Thoracic aorta (tissue), 2 donors: ENCODE results near the gene PRICKLE3. TPM values are rescaled to one million over a fixed set of nuclear protein-coding genes. Genes with fewer than 3 reads are reported as not detected.
"Not testable (repeated sequence)": the region's sequence is repeated elsewhere in the genome, so short reads cannot be mapped to it uniquely, and the experiment has no call there.

Experiments
- ATAC-seq: fragments of 150-250 bp; one replicate; pipeline ENCODE4 v1.8.0; 2017; ENCODE audit warnings: low read depth; ENCODE audit not compliant: insufficient number of reproducible peaks, low FRiP score
- DNase-seq: peaks from one replicate; pipeline ENCODE4 v3.0.0-alpha.2; 2020; ENCODE audit warnings: low spot score
- H3K27ac ChIP-seq, 2 donors: fragments of 200-600 bp; sonication (generic); 1 replicate in 1 of 2; 2 replicates in 1 of 2; pipeline ENCODE4 v1.5.1; 2016; ENCODE audit warnings: mild to moderate bottlenecking in 2 of 2, moderate library complexity in 2 of 2
- H3K27me3 ChIP-seq: fragments of 200-600 bp; sonication (generic); replicated peaks from 2 replicates; pipeline ENCODE4 v1.6.0; 2016; ENCODE audit warnings: mild to moderate bottlenecking; ENCODE audit not compliant: insufficient read depth
- H3K36me3 ChIP-seq: fragments of 200-600 bp; sonication (generic); one replicate; pipeline ENCODE4 v1.5.1; 2016
- H3K4me1 ChIP-seq, 2 donors: fragments of 200-600 bp; sonication (generic); 1 replicate in 1 of 2; 2 replicates in 1 of 2; pipeline versions ENCODE4 v1.5.1 to v1.6.0; 2016; ENCODE audit warnings: low read depth in 2 of 2, mild to moderate bottlenecking in 1 of 2; ENCODE audit not compliant: control insufficient read depth in 1 of 2
- H3K4me3 ChIP-seq: fragments of 200-600 bp; sonication (generic); 2 replicates; pipeline ENCODE4 v1.5.1; 2016; ENCODE audit warnings: mild to moderate bottlenecking
- H3K9me3 ChIP-seq: fragments of 200-600 bp; sonication (generic); 2 replicates; pipeline ENCODE4 v1.5.1; 2016
- total RNA-seq, 2 donors: library from RNA; depleted of rRNA; stranded (reverse); fragments of >200 nt; gene quantifications; one replicate each; pipeline versions ENCODE4 v1.1.0 to v1.2.3, GENCODE V29; 2016
- TF ChIP-seq, protein P1 (sequence below): fragments of 200-600 bp; sonication (generic); IDR thresholded peaks from one replicate; pipeline ENCODE4 v1.5.1; 2019; ENCODE audit warnings: antibody characterized with exemption

The PRICKLE3 gene
- total RNA-seq, 2 donors from 2014 or later = 21.4 to 46.7 TPM

DNA sequence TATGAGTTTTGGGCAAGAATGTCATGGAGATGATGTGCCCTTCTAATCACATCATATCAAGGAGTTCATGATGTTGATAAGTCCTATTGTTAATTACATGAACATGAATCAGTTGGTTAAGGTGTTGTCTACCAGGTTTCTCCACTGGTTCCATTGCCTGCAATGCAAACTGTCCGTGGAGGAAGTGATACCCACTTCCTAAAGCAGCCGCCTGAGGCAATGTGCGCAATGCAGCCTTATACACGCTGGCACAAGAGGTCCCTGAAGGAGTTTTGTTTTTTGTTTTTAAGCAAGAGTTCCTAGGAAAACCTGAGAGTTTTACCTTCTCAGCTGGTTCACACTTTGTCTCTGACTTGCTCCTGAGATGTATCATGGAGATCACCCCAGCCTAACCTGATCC is 56.7 kb downstream of the PRICKLE3 start:
- TF ChIP-seq, protein P1, sequence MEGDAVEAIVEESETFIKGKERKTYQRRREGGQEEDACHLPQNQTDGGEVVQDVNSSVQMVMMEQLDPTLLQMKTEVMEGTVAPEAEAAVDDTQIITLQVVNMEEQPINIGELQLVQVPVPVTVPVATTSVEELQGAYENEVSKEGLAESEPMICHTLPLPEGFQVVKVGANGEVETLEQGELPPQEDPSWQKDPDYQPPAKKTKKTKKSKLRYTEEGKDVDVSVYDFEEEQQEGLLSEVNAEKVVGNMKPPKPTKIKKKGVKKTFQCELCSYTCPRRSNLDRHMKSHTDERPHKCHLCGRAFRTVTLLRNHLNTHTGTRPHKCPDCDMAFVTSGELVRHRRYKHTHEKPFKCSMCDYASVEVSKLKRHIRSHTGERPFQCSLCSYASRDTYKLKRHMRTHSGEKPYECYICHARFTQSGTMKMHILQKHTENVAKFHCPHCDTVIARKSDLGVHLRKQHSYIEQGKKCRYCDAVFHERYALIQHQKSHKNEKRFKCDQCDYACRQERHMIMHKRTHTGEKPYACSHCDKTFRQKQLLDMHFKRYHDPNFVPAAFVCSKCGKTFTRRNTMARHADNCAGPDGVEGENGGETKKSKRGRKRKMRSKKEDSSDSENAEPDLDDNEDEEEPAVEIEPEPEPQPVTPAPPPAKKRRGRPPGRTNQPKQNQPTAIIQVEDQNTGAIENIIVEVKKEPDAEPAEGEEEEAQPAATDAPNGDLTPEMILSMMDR = no peak
- no peaks in the 10 kb centered on the region for H3K36me3 ChIP-seq
- no peaks in the 10 kb centered on the region for H3K9me3 ChIP-seq
- H3K4me3 ChIP-seq = no peak overlapping the region
- DNase-seq = no peak
- ATAC-seq = no peak
- H3K27me3 ChIP-seq = no peaks in the 10 kb centered on the region
- H3K27ac ChIP-seq = no peak overlapping the region
- no peaks in the 10 kb centered on the region for H3K4me1 ChIP-seq

DNA sequence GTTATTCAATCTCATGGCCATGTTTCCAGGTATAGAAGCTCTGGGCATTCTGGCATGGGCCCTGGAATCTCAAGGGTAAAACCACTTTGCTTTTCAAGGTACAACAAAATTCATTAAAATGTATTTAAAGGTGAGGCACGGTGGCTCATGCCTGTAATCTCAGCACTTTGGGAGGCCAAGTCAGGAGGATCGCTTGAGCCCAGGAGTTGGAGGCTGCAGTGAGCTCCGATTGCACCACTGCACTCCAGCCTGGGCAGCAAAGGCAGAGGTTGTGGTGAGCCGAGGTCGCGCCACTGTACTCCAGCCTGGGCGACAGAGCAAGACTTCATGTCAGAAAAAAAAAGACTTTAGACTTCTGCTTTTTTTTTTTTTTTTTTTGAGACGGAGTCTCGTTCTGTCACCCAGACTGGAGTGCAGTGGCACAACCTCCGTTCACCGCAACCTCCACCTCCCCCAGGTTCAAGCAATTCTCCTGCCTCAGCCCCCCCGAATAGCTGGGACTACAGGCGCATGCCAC is 58.4 kb downstream of the PRICKLE3 start:
- ATAC-seq, H3K4me1 ChIP-seq, H3K27me3 ChIP-seq, H3K36me3 ChIP-seq, H3K9me3 ChIP-seq, H3K27ac ChIP-seq, H3K4me3 ChIP-seq, DNase-seq: not testable (repeated sequence)

Other genes starting within 250 kb of the PRICKLE3 start
- gene OTUD5, start 228.8 kb downstream of the PRICKLE3 start, total RNA-seq = 10 to 100 TPM; 28.4 to 40.5 TPM
- 1 to 10 TPM; 3.8 to 5.0 TPM for gene KCND1, start 214.5 kb downstream of the PRICKLE3 start, total RNA-seq
- gene GRIPAP1, start 184.1 kb downstream of the PRICKLE3 start, total RNA-seq = 10 to 100 TPM; 29.8 to 36.6 TPM
- 100 to 1,000 TPM in 1 of 2 donors, 10 to 100 TPM in 1; 83.8 to 106 TPM for gene TFE3, start 143.0 kb downstream of the PRICKLE3 start, total RNA-seq
- gene CCDC120, start 127.4 kb downstream of the PRICKLE3 start, total RNA-seq = 1 to 10 TPM; 3.6 to 5.6 TPM
- 10 to 100 TPM; 24.0 to 25.7 TPM for gene PRAF2, start 112.4 kb downstream of the PRICKLE3 start, total RNA-seq
- 100 to 1,000 TPM in 1 of 2 donors, 10 to 100 TPM in 1; 90.2 to 108 TPM for gene WDR45, start 106.5 kb downstream of the PRICKLE3 start, total RNA-seq
- 10 to 100 TPM; 22.2 to 23.3 TPM for gene GPKOW, start 62.6 kb downstream of the PRICKLE3 start, total RNA-seq
- 10 to 100 TPM in 1 of 2 donors, 1 to 10 TPM in 1; 3.5 to 16.8 TPM for gene MAGIX, start 23.6 kb downstream of the PRICKLE3 start, total RNA-seq
- 100 to 1,000 TPM in 1 of 2 donors, 10 to 100 TPM in 1; 90.2 to 101 TPM for gene PLP2, start 14.5 kb downstream of the PRICKLE3 start, total RNA-seq
- 1 to 10 TPM; 3.2 to 6.9 TPM for gene SYP, start 13.8 kb upstream of the PRICKLE3 start, total RNA-seq
- under 1 TPM in 1 of 2 donors, not detected in 1; 0.81 TPM for gene CACNA1F, start 47.0 kb upstream of the PRICKLE3 start, total RNA-seq
- 10 to 100 TPM; 22.3 to 23.2 TPM for gene CCDC22, start 49.1 kb upstream of the PRICKLE3 start, total RNA-seq
- gene FOXP3, start 78.3 kb upstream of the PRICKLE3 start, total RNA-seq = not detected
- 10 to 100 TPM; 12.6 to 14.8 TPM for gene PPP1R3F, start 83.4 kb upstream of the PRICKLE3 start, total RNA-seq
- not detected for gene GAGE10, start 117.3 kb upstream of the PRICKLE3 start, total RNA-seq
- gene GAGE12J, start 135.7 kb upstream of the PRICKLE3 start, total RNA-seq = not detected
- gene GAGE13, start 145.2 kb upstream of the PRICKLE3 start, total RNA-seq = not detected